GM23248 (cell line): ENCODE results near the gene CCDC91. TPM values are rescaled to one million over a fixed set of nuclear protein-coding genes. Genes with fewer than 3 reads are reported as not detected.

ENCODE experiments used
- DNase-seq: peaks from one replicate; pipeline ENCODE4 v3.0.0-alpha.2; 2015
- H2AFZ ChIP-seq: fragments of 200-600 bp; sonication (generic); 2 replicates; pipeline ENCODE4 v1.6.1; 2016; ENCODE audit warnings: antibody characterized with exemption
- H3F3A ChIP-seq: fragments of 200-600 bp; sonication (generic); 2 replicates; pipeline ENCODE4 v1.6.1; 2016; ENCODE audit warnings: mild to moderate bottlenecking, antibody characterized with exemption, mixed run types; ENCODE audit not compliant: insufficient read depth
- H3K27ac ChIP-seq: fragments of 200-600 bp; sonication (generic); 2 replicates; pipeline ENCODE4 v1.5.1; 2016; ENCODE audit warnings: mild to moderate bottlenecking
- H3K27me3 ChIP-seq: fragments of 200-600 bp; sonication (generic); replicated peaks from 2 replicates; pipeline ENCODE4 v1.6.1; 2016; ENCODE audit warnings: mild to moderate bottlenecking; ENCODE audit not compliant: insufficient read depth
- H3K36me3 ChIP-seq: fragments of 200-600 bp; sonication (generic); 2 replicates; pipeline ENCODE4 v1.6.1; 2016; ENCODE audit warnings: low read depth, mild to moderate bottlenecking
- H3K4me1 ChIP-seq: fragments of 200-600 bp; sonication (generic); 2 replicates; pipeline ENCODE4 v1.6.1; 2016; ENCODE audit warnings: mild to moderate bottlenecking; ENCODE audit not compliant: insufficient read depth
- H3K4me2 ChIP-seq: fragments of 200-600 bp; sonication (generic); one replicate; pipeline ENCODE4 v1.6.1; 2016; ENCODE audit warnings: mild to moderate bottlenecking; ENCODE audit not compliant: unreplicated experiment
- H3K4me3 ChIP-seq: fragments of 200-600 bp; sonication (generic); 2 replicates; pipeline ENCODE4 v1.5.1; 2016; ENCODE audit warnings: mild to moderate bottlenecking
- H3K79me2 ChIP-seq: fragments of 200-600 bp; sonication (generic); 2 replicates; pipeline ENCODE4 v1.6.1; 2016; ENCODE audit warnings: mild to moderate bottlenecking; ENCODE audit not compliant: insufficient read depth
- H3K9ac ChIP-seq: fragments of 200-600 bp; sonication (generic); 2 replicates; pipeline ENCODE4 v1.6.1; 2016; ENCODE audit warnings: mild to moderate bottlenecking
- H3K9me2 ChIP-seq: fragments of 200-600 bp; sonication (generic); 2 replicates; pipeline ENCODE4 v1.6.1; 2016; ENCODE audit warnings: mixed run types, mild to moderate bottlenecking, moderate library complexity; ENCODE audit not compliant: insufficient read depth
- H3K9me3 ChIP-seq: fragments of 200-600 bp; sonication (generic); one replicate; pipeline ENCODE4 v1.6.1; 2017; ENCODE audit warnings: low read depth
- H4K20me1 ChIP-seq: fragments of 200-600 bp; sonication (generic); 2 replicates; pipeline ENCODE4 v1.6.0; 2016; ENCODE audit not compliant: insufficient read depth
- EZH2 ChIP-seq: fragments of 200-600 bp; sonication (generic); IDR thresholded peaks from 2 replicates; pipeline ENCODE4 v1.6.1; 2018; ENCODE audit warnings: antibody characterized with exemption, mild to moderate bottlenecking; ENCODE audit not compliant: insufficient read depth, poor library complexity, severe bottlenecking
- EZH2phosphoT487 ChIP-seq: fragments of 200-600 bp; sonication (generic); IDR thresholded peaks from 2 replicates; pipeline ENCODE4 v1.6.1; 2018; ENCODE audit warnings: antibody characterized with exemption, moderate library complexity, mild to moderate bottlenecking, low read depth; ENCODE audit not compliant: insufficient read depth
- WGBS, 2 experiments: methylation state at CpG; one replicate each; pipeline ENCODE4 v1.1.6; 2015 to 2017; ENCODE audit warnings: low lambda C conversion rate in 2 of 2, low coverage in 1 of 2; ENCODE audit errors: missing lambda C conversion rate in 2 of 2; 5-methylcytosine and 5-hydroxymethylcytosine counted together
- in situ Hi-C: fragments of 300-500 bp; cut with MboI; formaldehyde crosslinking; loops from 2 replicates; pipeline ENCODE4 v1.15.0; 2020
- polyA plus RNA-seq: library from polyadenylated mRNA; unstranded; fragments of >200 nt; fragmentation: Nextera tagmentation; extraction: Ambion mirVana; gene quantifications from 2 replicates; pipeline ENCODE4 v1.2.1, GENCODE V29; 2016
- total RNA-seq: library from RNA; depleted of rRNA; stranded (reverse); fragments of >200 nt; shearing (Covaris generic); gene quantifications from 2 replicates; pipeline ENCODE4 v1.2.3, GENCODE V29; 2014

CCDC91 gene
- total and polyA plus RNA-seq, 2 experiments from 2014 or later = 17.2 to 31.5 TPM

DNA sequence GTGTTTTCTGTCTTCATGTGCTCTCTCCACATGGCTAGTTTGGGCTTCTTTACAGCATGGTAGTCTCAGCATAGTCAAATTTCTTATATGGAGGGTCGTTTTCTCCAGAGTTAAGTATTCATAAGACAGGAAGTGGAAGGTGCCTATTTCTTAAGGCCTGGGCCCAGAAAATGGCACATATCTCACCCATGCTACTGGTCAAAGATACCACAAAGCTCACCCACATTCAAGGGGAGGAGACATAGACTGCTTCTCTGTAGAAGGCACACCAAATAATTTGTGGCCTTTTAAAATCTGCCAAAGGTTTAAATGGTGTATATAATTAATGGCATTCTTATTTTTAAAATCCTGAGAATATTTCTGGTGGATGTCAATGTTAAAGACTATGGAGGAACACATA is 44.8 kb downstream of the CCDC91 start:
- no peaks in the 10 kb centered on the region; the same call in 1 of the 2 replicates for H4K20me1 ChIP-seq
- H3K9me2 ChIP-seq = no peaks in the 10 kb centered on the region
- no peak for DNase-seq
- H3K79me2 ChIP-seq = peaks cover 45% of the 10 kb centered on the region; the same call in 1 of the 2 replicates
- H3K9me3 ChIP-seq = no peaks in the 10 kb centered on the region
- no peak overlapping the region for H3K27ac ChIP-seq
- no peaks in the 10 kb centered on the region for H3K27me3 ChIP-seq
- H3K9ac ChIP-seq = no peak overlapping the region
- H3F3A ChIP-seq = no peaks in the 10 kb centered on the region
- 91 to 100% methylated on average over 1 of the region's 1 CpG for WGBS, 2 experiments
- H2AFZ ChIP-seq = no peak overlapping the region
- TF ChIP-seq EZH2phosphoT487 (no peak), EZH2 (no peak)
- no peaks in the 10 kb centered on the region for H3K4me1 ChIP-seq
- H3K4me3 ChIP-seq = no peak overlapping the region
- no peak overlapping the region for H3K4me2 ChIP-seq
- in situ Hi-C loops = no loop called here
- H3K36me3 ChIP-seq = no peaks in the 10 kb centered on the region; the same call in 1 of the 2 replicates

DNA sequence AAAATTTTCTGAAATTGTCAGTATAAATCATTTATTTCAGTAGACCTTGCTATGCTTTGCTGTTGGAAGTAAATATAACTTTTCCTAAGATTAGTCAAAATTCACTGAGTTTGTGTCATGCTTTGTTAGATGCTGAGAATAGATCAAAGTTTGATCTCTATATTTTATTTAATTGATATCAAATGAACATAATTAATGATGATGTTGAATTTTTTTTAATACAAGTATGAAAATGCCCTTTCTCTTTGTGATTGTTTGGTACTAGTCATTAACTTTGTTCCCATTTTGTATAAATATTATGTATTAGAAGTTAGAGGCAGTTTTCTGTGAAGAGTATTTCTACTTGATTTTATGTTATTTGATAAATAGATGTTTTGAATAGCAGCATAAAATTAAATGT is 45.7 kb downstream of the CCDC91 start:
- H3K36me3 ChIP-seq = no peaks in the 10 kb centered on the region; the same call in 1 of the 2 replicates
- no peak overlapping the region for H3K4me3 ChIP-seq
- H3K4me1 ChIP-seq = no peaks in the 10 kb centered on the region
- no peaks in the 10 kb centered on the region for H3F3A ChIP-seq
- no peak for TF ChIP-seq EZH2
- TF ChIP-seq EZH2phosphoT487 = no peak
- H3K79me2 ChIP-seq = peaks cover 45% of the 10 kb centered on the region
- no peak overlapping the region for H2AFZ ChIP-seq
- H3K4me2 ChIP-seq = no peak overlapping the region
- H3K27me3 ChIP-seq = no peaks in the 10 kb centered on the region
- in situ Hi-C loops = no loop called here
- no peaks in the 10 kb centered on the region; the same call in 1 of the 2 replicates for H4K20me1 ChIP-seq
- no peak for DNase-seq
- no peak overlapping the region for H3K27ac ChIP-seq
- H3K9ac ChIP-seq = no peak overlapping the region
- H3K9me3 ChIP-seq = no peaks in the 10 kb centered on the region
- H3K9me2 ChIP-seq = no peaks in the 10 kb centered on the region

DNA sequence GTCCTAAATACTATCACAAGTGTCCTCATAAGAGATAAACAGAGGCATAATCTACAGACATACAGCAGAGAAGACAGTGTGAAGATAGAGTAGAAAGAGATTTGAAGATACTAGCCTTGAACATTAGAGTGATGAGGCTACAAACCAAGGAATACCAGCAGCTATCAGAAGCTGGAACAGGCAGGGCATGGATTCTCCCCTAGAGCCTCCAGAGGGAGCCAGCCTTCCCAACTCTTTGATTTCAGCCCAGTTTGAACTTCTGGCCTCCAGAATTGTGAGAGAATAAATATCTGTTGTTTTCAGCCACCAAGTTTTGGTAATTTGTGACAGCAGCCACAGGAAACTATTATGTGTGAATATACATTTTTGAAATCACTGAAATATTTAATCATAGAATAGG is 47.2 kb downstream of the CCDC91 start:
- no peak overlapping the region for H3K9ac ChIP-seq
- H2AFZ ChIP-seq = no peak overlapping the region
- no peak overlapping the region for H3K27ac ChIP-seq
- no peaks in the 10 kb centered on the region for H3K9me3 ChIP-seq
- TF ChIP-seq EZH2phosphoT487 = no peak
- no peak for TF ChIP-seq EZH2
- H3K4me2 ChIP-seq = no peak overlapping the region
- H3K79me2 ChIP-seq = peaks cover 54% of the 10 kb centered on the region
- H3K36me3 ChIP-seq = no peaks in the 10 kb centered on the region
- no peak overlapping the region for H3K4me3 ChIP-seq
- H3K27me3 ChIP-seq = no peaks in the 10 kb centered on the region
- DNase-seq = peak; percentile 8
- H4K20me1 ChIP-seq = no peaks in the 10 kb centered on the region; the same call in 1 of the 2 replicates
- no peaks in the 10 kb centered on the region for H3F3A ChIP-seq
- no peaks in the 10 kb centered on the region for H3K4me1 ChIP-seq
- H3K9me2 ChIP-seq = no peaks in the 10 kb centered on the region
- in situ Hi-C loops = no loop called here

DNA sequence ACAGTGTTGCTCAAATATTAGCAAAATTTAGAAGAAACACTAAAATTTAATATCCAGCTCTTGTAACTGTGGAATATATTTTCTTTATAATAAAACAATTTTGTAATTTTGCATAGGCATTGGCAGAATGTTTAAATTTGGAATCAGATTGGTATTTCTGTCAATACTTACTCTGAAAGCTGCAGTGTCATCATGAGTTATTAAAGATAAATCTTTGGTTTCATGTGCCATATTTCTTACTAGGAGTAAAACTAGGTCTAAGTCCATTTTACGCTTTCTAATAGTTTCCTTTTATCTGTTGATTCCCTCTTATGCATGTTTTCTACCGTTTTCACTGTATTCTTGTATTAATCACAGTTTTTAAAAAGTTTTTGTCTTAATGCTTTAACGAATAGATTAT is 49.7 kb downstream of the CCDC91 start:
- H4K20me1 ChIP-seq = no peaks in the 10 kb centered on the region
- 98% methylated on average over 3 of the region's 3 CpGs for WGBS, 2 experiments

DNA sequence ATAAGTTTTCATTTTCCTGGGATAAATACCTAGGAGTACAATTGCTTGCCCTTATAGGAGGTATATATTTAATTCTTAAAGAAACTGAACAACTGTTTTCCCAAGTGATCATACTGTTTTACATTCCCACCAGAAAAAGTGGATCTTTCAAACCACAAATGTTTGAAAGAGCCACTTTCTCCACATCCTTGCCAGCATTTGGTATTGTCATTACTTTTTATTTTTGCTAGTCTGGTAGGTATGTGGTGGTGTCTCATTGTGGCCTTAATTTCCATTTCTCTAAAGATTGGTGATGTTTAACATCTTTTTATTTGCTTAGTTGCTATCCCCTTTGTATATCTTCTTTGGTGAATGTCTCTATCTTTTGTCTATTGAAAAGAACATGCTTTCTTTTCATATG is 50.6 kb downstream of the CCDC91 start:
- TF ChIP-seq EZH2 (no peak), EZH2phosphoT487 (no peak)
- no peaks in the 10 kb centered on the region for H3K27me3 ChIP-seq
- H2AFZ ChIP-seq = no peak overlapping the region
- H3K27ac ChIP-seq = no peak overlapping the region
- in situ Hi-C loops = no loop called here
- no peak overlapping the region for H3K4me3 ChIP-seq
- no peak overlapping the region for H3K4me2 ChIP-seq
- no peak for DNase-seq
- no peaks in the 10 kb centered on the region for H4K20me1 ChIP-seq
- H3K4me1 ChIP-seq = no peaks in the 10 kb centered on the region
- H3K9ac ChIP-seq = no peak overlapping the region
- H3K79me2 ChIP-seq = peaks cover 35% of the 10 kb centered on the region
- H3K36me3 ChIP-seq = no peaks in the 10 kb centered on the region
- H3K9me2 ChIP-seq = no peaks in the 10 kb centered on the region
- no peaks in the 10 kb centered on the region for H3F3A ChIP-seq
- H3K9me3 ChIP-seq = no peaks in the 10 kb centered on the region

More for the DNA sequence above, 49.7 kb downstream of the CCDC91 start:
- in situ Hi-C loops = no loop called here
- no peak for DNase-seq
- no peak overlapping the region for H3K4me2 ChIP-seq
- H3K9ac ChIP-seq = no peak overlapping the region
- no peaks in the 10 kb centered on the region for H3K27me3 ChIP-seq
- H3K4me3 ChIP-seq = no peak overlapping the region
- no peaks in the 10 kb centered on the region for H3K9me2 ChIP-seq
- H3F3A ChIP-seq = no peaks in the 10 kb centered on the region
- TF ChIP-seq EZH2 = no peak
- TF ChIP-seq EZH2phosphoT487 = no peak
- no peak overlapping the region for H2AFZ ChIP-seq
- no peak overlapping the region for H3K27ac ChIP-seq
- H3K9me3 ChIP-seq = no peaks in the 10 kb centered on the region
- peaks cover 44% of the 10 kb centered on the region for H3K79me2 ChIP-seq
- H3K4me1 ChIP-seq = no peaks in the 10 kb centered on the region
- no peaks in the 10 kb centered on the region for H3K36me3 ChIP-seq
